H9 (cell line): ENCODE results near the gene PISD. TPM values are rescaled to one million over a fixed set of nuclear protein-coding genes. Genes with fewer than 3 reads are reported as not detected.

Source experiments
- DNase-seq: peaks from one replicate; pipeline ENCODE4 v3.0.0-alpha.2; 2017
- H2AFZ ChIP-seq: one replicate; pipeline ENCODE4 v1.6.1; 2013; ENCODE audit warnings: mild to moderate bottlenecking, low read length, control low read depth, moderate library complexity
- H2AK5ac ChIP-seq: 2 replicates; pipeline ENCODE4 v1.6.1; 2013; ENCODE audit warnings: low read length, control low read depth, mixed read lengths; ENCODE audit not compliant: insufficient read length
- H2BK120ac ChIP-seq: one replicate; pipeline ENCODE4 v1.6.1; 2013; ENCODE audit warnings: low read depth, mild to moderate bottlenecking, low read length, control low read depth, inconsistent platforms; ENCODE audit not compliant: poor library complexity, severe bottlenecking
- H2BK12ac ChIP-seq: 2 replicates; pipeline ENCODE4 v1.6.1; 2013; ENCODE audit warnings: low read length, control low read depth, mixed read lengths, low read depth; ENCODE audit not compliant: insufficient read length
- H2BK15ac ChIP-seq: 2 replicates; pipeline ENCODE4 v1.6.1; 2013; ENCODE audit warnings: low read depth, low read length, control low read depth
- H2BK20ac ChIP-seq: one replicate; pipeline ENCODE4 v1.6.1; 2013; ENCODE audit warnings: low read depth, mild to moderate bottlenecking, low read length, control low read depth, inconsistent platforms; ENCODE audit not compliant: poor library complexity, severe bottlenecking
- H2BK5ac ChIP-seq: 2 replicates; pipeline ENCODE4 v1.6.1; 2013; ENCODE audit warnings: low read length, control low read depth, mixed read lengths; ENCODE audit not compliant: insufficient read length
- H3K14ac ChIP-seq: 2 replicates; pipeline ENCODE4 v1.6.1; 2013; ENCODE audit warnings: low read length, control low read depth; ENCODE audit not compliant: insufficient read depth
- H3K18ac ChIP-seq: 2 replicates; pipeline ENCODE4 v1.6.1; 2013; ENCODE audit warnings: low read depth, mild to moderate bottlenecking, mixed read lengths, low read length, control low read depth; ENCODE audit not compliant: insufficient read length
- H3K23ac ChIP-seq: 2 replicates; pipeline ENCODE4 v1.6.1; 2013; ENCODE audit warnings: low read length, control low read depth, mixed read lengths, low read depth; ENCODE audit not compliant: insufficient read length
- H3K23me2 ChIP-seq: 2 replicates; pipeline ENCODE4 v1.6.1; 2013; ENCODE audit warnings: low read depth, mild to moderate bottlenecking, mixed read lengths, low read length, control low read depth; ENCODE audit not compliant: insufficient read length, poor library complexity, severe bottlenecking
- H3K27ac ChIP-seq: 2 replicates; pipeline ENCODE4 v1.5.1; 2013; ENCODE audit warnings: low read length, control low read depth, mixed read lengths, low read depth; ENCODE audit not compliant: insufficient read length
- H3K27me3 ChIP-seq: 2 replicates; pipeline ENCODE4 v1.6.1; 2013; ENCODE audit warnings: low read length, control low read depth, inconsistent platforms; ENCODE audit not compliant: insufficient read depth
- H3K4ac ChIP-seq: 2 replicates; pipeline ENCODE4 v1.6.1; 2013; ENCODE audit warnings: low read depth, mild to moderate bottlenecking, control low read depth, inconsistent platforms, low read length, moderate library complexity
- H3K4me1 ChIP-seq: 2 replicates; pipeline ENCODE4 v1.6.1; 2013; ENCODE audit warnings: low read length, control low read depth, inconsistent platforms; ENCODE audit not compliant: insufficient read depth
- H3K4me2 ChIP-seq: 2 replicates; pipeline ENCODE4 v1.6.1; 2013; ENCODE audit warnings: low read length, control low read depth, mixed read lengths; ENCODE audit not compliant: insufficient read length, insufficient read depth
- H3K56ac ChIP-seq: 2 replicates; pipeline ENCODE4 v1.6.1; 2013; ENCODE audit warnings: low read depth, mild to moderate bottlenecking, mixed read lengths, low read length, control low read depth; ENCODE audit not compliant: insufficient read length
- H3K79me1 ChIP-seq: 2 replicates; pipeline ENCODE4 v1.6.1; 2013; ENCODE audit warnings: low read depth, mild to moderate bottlenecking, moderate library complexity, low read length, control low read depth, inconsistent platforms; ENCODE audit not compliant: insufficient read depth, poor library complexity, severe bottlenecking
- H3K79me2 ChIP-seq: 2 replicates; pipeline ENCODE4 v1.6.1; 2013; ENCODE audit warnings: low read length, control low read depth, inconsistent platforms; ENCODE audit not compliant: insufficient read depth
- H3K9ac ChIP-seq: 2 replicates; pipeline ENCODE4 v1.6.1; 2013; ENCODE audit warnings: low read length, control low read depth, mixed read lengths; ENCODE audit not compliant: insufficient read length; ENCODE audit errors: extremely low read depth
- H3K9me3 ChIP-seq: one replicate; pipeline ENCODE4 v1.6.1; 2013; ENCODE audit warnings: low read depth, low read length, inconsistent platforms; ENCODE audit not compliant: control insufficient read depth
- H3T11ph ChIP-seq: one replicate; pipeline ENCODE4 v1.6.1; 2013; ENCODE audit warnings: mild to moderate bottlenecking, low read length, control low read depth, inconsistent platforms
- H4K20me1 ChIP-seq: one replicate; pipeline ENCODE4 v1.6.1; 2013; ENCODE audit not compliant: control insufficient read depth, insufficient read length, insufficient read depth
- H4K5ac ChIP-seq: 2 replicates; pipeline ENCODE4 v1.6.1; 2013; ENCODE audit warnings: low read depth, mild to moderate bottlenecking, mixed read lengths, low read length, control low read depth; ENCODE audit not compliant: insufficient read length
- H4K8ac ChIP-seq: replicated peaks from 2 replicates; pipeline ENCODE4 v1.6.1; 2013; ENCODE audit warnings: low read length, control low read depth, mixed read lengths, low read depth; ENCODE audit not compliant: insufficient read length
- H4K91ac ChIP-seq: 2 replicates; pipeline ENCODE4 v1.6.1; 2013; ENCODE audit warnings: low read depth, mild to moderate bottlenecking, moderate library complexity, mixed read lengths, low read length, control low read depth; ENCODE audit not compliant: insufficient read length
- H3K27ac Mint-ChIP-seq, 3 experiments: 2 replicates in 2 of 3; 3 replicates in 1 of 3; pipeline ENCODE4 v1.8.0; 2020 to 2021; ENCODE audit warnings: mixed read lengths in 3 of 3, mild to moderate bottlenecking in 1 of 3, moderate library complexity in 1 of 3
- H3K27me3 Mint-ChIP-seq: 2 replicates; pipeline ENCODE4 v1.8.0; 2021; ENCODE audit warnings: low read depth, mild to moderate bottlenecking, moderate library complexity, mixed read lengths
- H3K36me3 Mint-ChIP-seq, 3 experiments: 2 replicates in 2 of 3; 3 replicates in 1 of 3; pipeline ENCODE4 v1.8.0; 2020 to 2021; ENCODE audit warnings: low read depth in 3 of 3, mixed read lengths in 3 of 3; ENCODE audit not compliant: insufficient read depth in 1 of 3
- H3K4me1 Mint-ChIP-seq, 2 experiments: 2 replicates each; pipeline ENCODE4 v1.8.0; 2020; ENCODE audit warnings: mixed read lengths in 2 of 2
- H3K4me3 Mint-ChIP-seq, 2 experiments: 2 replicates in 1 of 2; 3 replicates in 1 of 2; pipeline ENCODE4 v1.8.0; 2020 to 2021; ENCODE audit warnings: mild to moderate bottlenecking in 2 of 2, mixed read lengths in 2 of 2, moderate library complexity in 1 of 2
- H3K9me3 Mint-ChIP-seq, 2 experiments: 2 replicates in 1 of 2; 3 replicates in 1 of 2; pipeline ENCODE4 v1.8.0; 2020; ENCODE audit warnings: mild to moderate bottlenecking in 2 of 2, mixed read lengths in 2 of 2, moderate library complexity in 1 of 2
- CTCF ChIP-seq: fragments of 200-600 bp; sonication (generic); conservative IDR thresholded peaks from 3 replicates; pipeline ENCODE4 v1.8.0; 2021; ENCODE audit warnings: antibody characterized with exemption, mild to moderate bottlenecking
- WGBS: extraction: QIAGEN DNeasy Blood & Tissue Kit; methylation state at CpG from one replicate; pipeline ENCODE4 v1.1.7; 2013; ENCODE audit warnings: missing lambda C conversion rate, low lambda C conversion rate, mixed read lengths; ENCODE audit not compliant: insufficient read length; ENCODE audit errors: extremely low coverage; 5-methylcytosine and 5-hydroxymethylcytosine counted together
- total RNA-seq: library from RNA; stranded (reverse); gene quantifications from 2 replicates; pipeline ENCODE4 v1.2.1, GENCODE V29; 2021

PISD gene
- total RNA-seq, 1 experiment from 2014 or later = 62.0 TPM

GRCh38 chr22:31616315-31616980, 45.6 kb downstream of the PISD start:
- H3K27ac Mint-ChIP-seq = no peak overlapping the region; a peak in 2 of 7 replicates
- no peak overlapping the region for H3K18ac ChIP-seq

More at GRCh38 chr22:31616315-31616980, 45.6 kb downstream of the PISD start:
- Histone ChIP-seq H2AK5ac (no peak overlapping the region), H3K23ac (no peak overlapping the region), H4K8ac (no peak overlapping the region), H3K9me3 (no peaks in the 10 kb centered on the region), H2BK120ac (no peak overlapping the region), H3K4me2 (no peak overlapping the region), H3K4me1 (no peaks in the 10 kb centered on the region), H3K27ac (no peak overlapping the region), H4K5ac (no peak overlapping the region), H3K9ac (no peak overlapping the region), H3K23me2 (no peaks in the 10 kb centered on the region), H3K56ac (no peak overlapping the region), H4K20me1 (no peaks in the 10 kb centered on the region), H2BK12ac (no peak overlapping the region), H4K91ac (no peak overlapping the region), H3T11ph (no peak overlapping the region), H3K14ac (no peak overlapping the region), H3K79me2 (no peaks in the 10 kb centered on the region), H2BK5ac (no peak overlapping the region), H3K79me1 (no peaks in the 10 kb centered on the region), H2AFZ (no peak overlapping the region), H3K4ac (no peak overlapping the region), H2BK15ac (no peak overlapping the region), H3K27me3 (no peaks in the 10 kb centered on the region), H2BK20ac (no peak overlapping the region)
- peaks cover 1% of the 10 kb centered on the region; the same call in 1 of the 2 replicates for H3K27me3 Mint-ChIP-seq
- H3K4me1 Mint-ChIP-seq = peaks cover 0 to 3% of the 10 kb centered on the region in 2 experiments; a peak in 2 of 4 replicates
- H3K4me3 Mint-ChIP-seq = no peak overlapping the region
- no peaks in the 10 kb centered on the region; a peak in 1 of 5 replicates for H3K9me3 Mint-ChIP-seq
- H3K36me3 Mint-ChIP-seq = peaks cover 4 to 35% (median 31%) of the 10 kb centered on the region in 3 experiments; a peak in 6 of 7 replicates
- no CpG with 5 or more reads among the region's 9 CpGs for WGBS
- DNase-seq = no peak
- TF ChIP-seq CTCF = no peak
